Activated CD8-positive, alpha-beta memory T cell treated with anti-CD3 and anti-CD28 coated beads, Interleukin-2, amount 50 U/mL, for 24 hours (primary cell): ENCODE measurements around the gene MYO1E.

Experiments used
- DNase-seq: peaks from one replicate; pipeline ENCODE4 v3.0.0-alpha.2; 2020; ENCODE audit errors: extremely low read depth

MYO1E gene

GRCh38 chr15:59260090-59260489 is 112.6 kb downstream of the MYO1E start:
- no peak for DNase-seq

- DNase-seq: no peak
Measured at GRCh38 chr15:59259137-59259943, 113.3 kb downstream of the MYO1E start.

- DNase-seq: no peak
Measured at GRCh38 chr15:59258317-59258716, 114.4 kb downstream of the MYO1E start.

- DNase-seq: no peak
Measured at GRCh38 chr15:59257140-59257539, 115.5 kb downstream of the MYO1E start.

GRCh38 chr15:59256482-59256881 is 116.2 kb downstream of the MYO1E start:
- no peak for DNase-seq

- DNase-seq: no peak
Measured at GRCh38 chr15:59255680-59256336, 116.9 kb downstream of the MYO1E start.

- DNase-seq: no peak
Measured at GRCh38 chr15:59252137-59252536, 120.5 kb downstream of the MYO1E start.

- DNase-seq: no peak
Measured at GRCh38 chr15:59251001-59251845, 121.4 kb downstream of the MYO1E start.

- DNase-seq: no peak
Measured at GRCh38 chr15:59250249-59250648, 122.4 kb downstream of the MYO1E start.

- no peak for DNase-seq
Measured at GRCh38 chr15:59249816-59250215, 122.9 kb downstream of the MYO1E start.

GRCh38 chr15:59247364-59247763 is 125.3 kb downstream of the MYO1E start:
- peak; percentile 25 for DNase-seq

- no peak for DNase-seq
Measured at GRCh38 chr15:59245559-59245958, 127.1 kb downstream of the MYO1E start.

- no peak for DNase-seq
Measured at GRCh38 chr15:59244337-59244736, 128.3 kb downstream of the MYO1E start.

- DNase-seq: no peak
Measured at GRCh38 chr15:59243622-59244021, 129.0 kb downstream of the MYO1E start.

GRCh38 chr15:59242649-59243048 is 130.0 kb downstream of the MYO1E start:
- DNase-seq: no peak

- DNase-seq: no peak
Measured at GRCh38 chr15:59240036-59240435, 132.6 kb downstream of the MYO1E start.

GRCh38 chr15:59237924-59238331 is 134.7 kb downstream of the MYO1E start:
- DNase-seq: no peak

- no peak for DNase-seq
Measured at GRCh38 chr15:59237119-59237855, 135.4 kb downstream of the MYO1E start.

- DNase-seq: no peak
Measured at GRCh38 chr15:59236394-59236793, 136.3 kb downstream of the MYO1E start.

GRCh38 chr15:59232476-59232875 is 140.2 kb downstream of the MYO1E start:
- no peak for DNase-seq

GRCh38 chr15:59230531-59231055 is 142.1 kb downstream of the MYO1E start:
- DNase-seq: no peak
